Skin of body (tissue), 2 donors: ENCODE data around the gene SH2D2A. TPM values are rescaled to one million over a fixed set of nuclear protein-coding genes. Genes with fewer than 3 reads are reported as not detected.

Experiments
- DNase-seq: peaks from one replicate; lab custom pipeline; 2025; lab: John Stamatoyannopoulos, UW
- total RNA-seq: library from RNA; depleted of rRNA; stranded (reverse); fragments of >200 nt; gene quantifications from one replicate; pipeline ENCODE4 v1.2.3, GENCODE V29; 2014

SH2D2A gene
- total RNA-seq, 1 donor from 2014 or later, result 0.89 TPM

DNA sequence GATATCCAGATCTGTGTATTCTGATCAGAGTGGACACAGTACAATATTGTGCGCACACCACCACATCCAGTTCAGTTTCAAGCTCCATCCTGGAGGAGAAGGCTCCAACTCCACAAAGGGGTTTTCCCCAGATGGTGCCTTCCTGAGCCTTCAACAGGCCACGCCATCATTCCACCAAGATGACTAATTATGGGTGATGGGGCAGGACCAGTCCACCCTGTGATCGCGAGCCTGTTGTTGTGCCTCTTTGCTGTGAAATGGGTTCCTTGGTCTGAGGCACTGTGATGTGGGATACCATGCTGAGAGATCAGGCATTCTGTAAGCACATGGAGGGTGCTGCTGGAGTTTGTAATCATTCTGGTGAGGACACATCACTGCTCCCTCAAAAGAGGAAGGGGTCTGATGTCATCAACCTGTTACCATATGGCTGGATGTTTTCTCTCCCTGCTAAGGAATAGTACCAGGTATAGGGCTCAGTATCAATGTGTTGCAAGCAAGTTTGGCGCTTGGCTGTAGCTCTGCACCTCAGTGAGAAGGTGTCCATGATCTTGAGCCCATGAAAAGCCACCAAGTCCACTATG is 6.7 kb upstream of the SH2D2A start:
- DNase-seq, result no peak

DNA sequence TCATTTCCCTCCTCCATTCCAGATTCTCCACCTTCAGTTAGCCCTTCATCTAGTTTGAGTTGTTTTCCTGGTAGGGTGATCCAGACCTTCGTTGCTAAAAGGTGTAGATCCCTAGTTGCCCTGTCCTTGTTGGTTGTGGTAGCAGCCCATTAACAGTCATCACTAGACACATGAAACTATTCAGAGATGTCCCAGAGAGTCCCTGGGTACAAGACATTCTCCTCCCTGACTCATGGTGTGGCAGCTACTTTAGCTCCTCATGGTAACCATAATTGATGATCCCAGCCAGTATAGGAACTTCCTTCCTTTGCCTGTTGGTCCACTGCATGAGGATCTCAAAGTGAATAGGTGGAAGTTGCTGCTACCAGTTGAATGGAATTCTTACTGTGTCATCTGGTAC is 6.0 kb upstream of the SH2D2A start:
- DNase-seq, result no peak

DNA sequence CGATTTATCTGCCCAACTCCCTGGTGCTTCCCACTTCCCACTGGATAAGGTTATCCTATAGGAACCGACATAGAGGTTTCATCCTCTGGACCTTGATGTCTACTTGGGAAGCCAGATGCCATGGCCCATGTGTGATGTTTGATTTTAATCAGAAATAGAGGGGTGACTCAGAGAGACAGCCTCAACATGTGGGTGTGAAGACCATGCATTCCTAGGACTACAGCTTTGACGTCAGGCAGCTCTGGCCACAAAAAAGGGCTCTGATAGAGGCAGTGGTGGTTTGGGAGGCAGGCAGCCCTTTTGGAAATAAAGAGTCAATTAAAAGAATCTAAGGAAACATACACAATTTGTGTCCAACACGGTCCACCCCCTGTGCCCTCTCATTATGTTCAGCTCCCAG is 5.2 kb upstream of the SH2D2A start:
- no peak for DNase-seq

DNA sequence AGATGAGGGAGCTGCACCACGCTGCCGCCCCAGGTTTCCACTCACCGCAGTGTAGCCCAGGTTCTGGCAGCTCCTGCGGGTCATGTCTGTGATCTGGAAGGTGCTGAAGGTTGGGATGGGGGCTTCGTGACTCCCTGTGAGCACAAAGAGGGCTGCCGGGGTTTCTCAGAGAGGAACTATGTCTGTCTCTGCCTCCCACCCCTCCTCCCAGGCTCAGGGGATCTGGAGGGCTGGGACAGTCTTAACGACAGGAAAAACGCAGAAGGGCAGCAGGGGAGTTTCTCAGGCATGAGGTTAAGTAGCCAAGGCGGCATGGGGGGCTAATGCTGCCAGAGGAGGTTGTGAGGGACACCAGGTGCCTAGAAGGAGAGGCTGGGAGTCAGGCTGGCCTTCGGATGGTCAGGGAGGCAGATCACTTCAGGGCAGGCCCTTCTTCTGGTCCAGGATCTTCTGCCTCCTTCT is 656 bp downstream of the SH2D2A start:
- no peak for DNase-seq

DNA sequence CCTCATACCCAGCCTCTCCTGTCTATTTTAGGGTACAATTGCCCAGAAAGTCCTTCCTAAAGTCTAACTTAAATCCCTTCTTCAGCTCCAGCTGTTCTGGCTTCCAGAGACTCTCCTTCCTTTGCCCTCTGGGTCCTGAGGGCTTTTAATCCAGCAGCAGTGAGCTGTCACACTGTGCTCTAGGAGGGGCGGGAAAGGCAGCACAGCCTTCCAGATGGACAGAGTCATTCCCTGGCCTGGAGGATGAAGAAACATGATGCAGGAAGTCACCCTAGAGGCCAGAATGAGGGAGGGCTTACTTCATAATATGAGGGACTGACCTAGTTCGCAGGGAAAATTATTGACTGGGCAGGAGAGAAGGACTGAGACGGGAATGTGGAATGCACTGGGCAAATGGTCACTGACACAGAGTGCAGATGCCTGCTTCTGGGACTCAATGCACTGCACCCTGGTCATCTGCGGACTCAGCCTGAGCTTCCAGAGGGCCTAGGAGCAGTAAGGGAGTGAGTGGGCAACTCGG is 1.3 kb downstream of the SH2D2A start:
- DNase-seq, result peak; percentile 64

DNA sequence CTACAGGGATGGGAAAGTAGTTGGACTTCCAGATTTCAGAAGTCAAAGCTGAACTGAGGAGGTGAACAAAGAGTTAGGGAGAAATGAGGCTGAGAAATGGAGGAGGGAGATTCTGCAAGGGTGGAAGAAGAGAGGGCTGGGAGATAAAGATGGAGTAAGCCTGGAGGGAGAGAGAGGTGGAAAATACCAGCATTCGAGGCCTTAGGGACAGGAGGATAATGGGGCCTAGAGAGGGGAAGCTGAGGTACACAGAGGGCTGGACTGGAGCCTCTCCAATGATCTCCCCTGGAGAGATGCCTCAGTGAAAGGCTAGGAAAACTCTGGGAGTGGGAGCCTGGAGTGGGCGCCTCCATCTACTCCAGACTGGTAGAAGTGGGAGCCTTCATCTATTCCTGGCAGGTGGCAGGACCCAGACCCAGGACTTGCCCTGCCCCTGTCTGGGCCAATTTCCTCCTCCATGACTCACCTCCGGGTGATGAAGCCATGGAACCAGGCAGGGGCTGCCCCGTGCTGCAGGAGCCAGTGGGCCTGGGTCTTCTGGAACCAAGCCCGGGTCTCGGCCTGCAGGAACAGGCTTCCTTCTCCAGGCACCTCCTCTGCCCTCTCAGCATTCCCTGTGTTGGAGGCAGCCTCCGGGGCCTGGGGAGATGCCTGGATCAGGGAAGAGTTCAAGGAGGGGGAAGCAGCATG is 1.9 kb downstream of the SH2D2A start:
- no peak for DNase-seq

DNA sequence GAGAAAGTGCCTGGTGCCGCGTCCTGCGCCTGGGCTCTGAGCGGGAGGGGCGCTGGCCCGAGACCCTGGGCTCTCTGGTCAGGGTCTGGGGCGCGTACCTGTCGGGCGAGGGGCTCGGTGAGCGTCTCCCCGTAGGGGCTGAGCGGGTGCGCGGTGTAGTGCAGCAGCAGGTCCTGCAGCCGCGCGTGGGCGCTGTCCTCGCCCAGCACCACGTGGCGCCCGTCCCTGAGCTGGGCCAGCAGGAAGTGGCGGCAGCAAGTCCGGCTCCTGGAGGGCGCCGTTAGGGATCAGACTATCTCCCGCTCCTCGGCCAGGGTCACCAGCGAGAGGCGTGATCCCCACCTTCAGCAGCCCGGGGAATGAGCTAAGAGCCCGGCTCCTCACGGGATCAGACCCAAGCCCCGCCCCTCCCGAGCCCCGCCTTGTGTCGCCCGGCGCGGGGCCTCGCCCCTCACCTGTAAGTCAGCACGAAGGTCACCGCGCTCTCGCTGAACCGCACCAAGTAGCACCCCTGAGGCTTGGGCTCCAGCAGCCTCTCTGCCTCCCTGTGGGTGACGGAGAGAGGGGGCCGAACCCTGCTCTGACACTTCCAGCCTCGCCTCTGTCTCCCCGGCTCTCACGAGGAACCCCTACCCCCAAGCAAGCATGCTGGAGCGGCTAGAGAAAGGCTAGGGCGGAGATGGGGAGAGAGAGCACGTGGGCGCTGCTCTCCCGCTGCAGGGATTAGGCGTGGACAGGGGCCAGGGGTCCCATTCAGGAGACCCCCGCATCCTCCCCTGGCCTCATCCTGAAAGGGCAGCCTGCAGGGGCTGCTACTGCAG is 2.7 kb downstream of the SH2D2A start:
- DNase-seq, result no peak

DNA sequence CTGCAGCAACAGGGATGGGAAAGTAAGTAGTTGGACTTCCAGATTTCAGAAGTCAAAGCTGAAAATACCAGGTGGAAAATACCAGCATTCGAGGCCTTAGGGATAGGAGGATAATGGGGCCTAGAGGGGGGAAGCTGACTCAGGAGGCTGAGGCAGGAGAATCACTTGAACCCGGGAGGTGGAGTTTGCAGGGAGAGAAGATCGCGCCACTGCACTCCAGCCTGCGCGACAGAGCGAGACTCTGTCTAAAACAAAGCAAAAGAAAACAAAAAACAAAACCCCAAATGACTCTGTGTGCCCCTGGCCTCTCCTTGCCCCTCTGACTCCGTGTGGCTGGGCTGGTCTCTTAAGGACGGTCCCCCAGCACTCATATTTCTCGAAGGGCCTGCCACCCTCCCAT is 3.4 kb downstream of the SH2D2A start:
- no peak for DNase-seq

DNA sequence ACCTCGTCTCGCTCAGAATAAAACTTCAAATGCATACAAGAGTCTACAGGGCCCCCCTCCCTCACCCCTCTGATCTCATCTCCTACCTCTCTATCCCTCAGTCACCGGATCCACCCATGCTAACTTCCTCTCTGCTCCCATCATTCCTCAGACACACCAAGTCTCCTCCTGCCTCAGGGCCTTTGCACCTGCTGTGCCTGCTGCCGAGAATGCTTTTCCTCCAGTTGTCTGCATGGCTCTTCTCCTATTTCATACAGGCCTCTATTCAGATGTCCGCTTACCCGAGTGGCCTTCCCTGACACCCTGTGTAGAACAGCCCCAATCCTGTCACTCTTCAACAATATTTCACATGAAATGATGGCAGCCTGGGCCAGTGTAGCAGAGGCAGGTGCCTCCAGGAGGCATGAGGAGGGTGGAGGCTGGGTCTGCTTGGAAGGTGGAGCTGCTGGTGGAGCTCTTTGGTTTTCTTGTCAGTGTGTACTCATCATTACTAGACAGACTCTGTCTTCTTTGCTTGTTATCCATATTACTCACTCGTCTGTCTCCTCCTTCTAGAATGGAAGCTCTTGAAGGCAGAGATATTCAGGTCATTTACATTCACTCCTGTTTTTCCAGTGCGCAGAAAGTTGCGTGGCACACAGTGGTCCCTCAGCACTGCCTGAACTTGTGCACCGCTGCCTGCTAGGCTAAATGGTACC is 4.2 kb downstream of the SH2D2A start:
- DNase-seq, result no peak

DNA sequence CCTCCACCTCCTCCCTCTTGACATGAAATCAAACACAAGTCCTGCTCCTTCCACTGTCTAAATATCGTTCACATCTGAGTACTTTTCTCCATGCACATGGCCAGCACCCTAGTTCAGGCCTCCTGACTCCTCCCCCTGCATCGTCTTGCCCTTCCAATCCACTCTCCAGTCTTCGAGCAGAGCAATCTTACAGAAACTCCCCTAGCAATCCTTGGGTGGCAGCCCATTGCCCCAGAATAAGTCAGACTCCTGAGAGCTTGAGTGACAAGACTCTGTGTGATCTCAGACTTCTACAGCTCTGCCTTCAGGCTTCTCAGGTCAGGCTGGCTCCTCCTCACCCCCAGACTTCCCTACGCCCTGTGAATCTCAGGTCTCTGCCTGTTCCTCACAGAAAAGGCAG is 5.5 kb downstream of the SH2D2A start:
- DNase-seq, result no peak

DNA sequence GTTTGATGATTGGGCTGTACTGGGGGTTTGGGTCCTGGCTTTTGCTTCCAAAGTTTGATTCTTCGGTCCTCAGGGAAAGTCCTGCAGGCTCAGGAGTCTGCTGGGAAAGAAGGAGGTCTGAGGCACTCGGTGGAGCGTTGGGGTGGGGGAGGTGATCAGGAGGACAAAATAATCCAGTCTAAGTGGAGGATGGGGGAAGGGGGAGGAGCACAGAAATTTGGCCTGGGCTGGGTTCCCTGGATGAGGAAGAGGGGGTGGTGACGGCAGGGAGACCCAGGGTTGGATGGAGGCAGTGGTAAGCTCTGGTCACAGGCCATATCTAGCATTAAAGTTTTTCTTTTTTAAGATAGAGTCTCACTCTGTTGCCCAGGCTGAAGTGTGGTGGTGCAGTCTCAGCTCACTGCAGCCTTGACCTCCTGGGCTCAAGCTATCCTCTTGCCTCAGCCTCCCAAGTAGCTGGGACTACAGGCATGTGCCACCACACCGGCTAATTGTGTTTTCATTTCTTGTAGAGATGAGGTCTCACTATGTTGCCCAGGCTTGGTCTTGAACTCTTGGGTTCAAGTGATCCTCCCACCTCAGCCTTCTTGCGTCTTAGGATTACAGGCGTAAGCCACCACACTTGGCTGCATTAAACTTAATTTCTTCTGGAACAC is 6.8 kb downstream of the SH2D2A start:
- DNase-seq, result no peak

DNA sequence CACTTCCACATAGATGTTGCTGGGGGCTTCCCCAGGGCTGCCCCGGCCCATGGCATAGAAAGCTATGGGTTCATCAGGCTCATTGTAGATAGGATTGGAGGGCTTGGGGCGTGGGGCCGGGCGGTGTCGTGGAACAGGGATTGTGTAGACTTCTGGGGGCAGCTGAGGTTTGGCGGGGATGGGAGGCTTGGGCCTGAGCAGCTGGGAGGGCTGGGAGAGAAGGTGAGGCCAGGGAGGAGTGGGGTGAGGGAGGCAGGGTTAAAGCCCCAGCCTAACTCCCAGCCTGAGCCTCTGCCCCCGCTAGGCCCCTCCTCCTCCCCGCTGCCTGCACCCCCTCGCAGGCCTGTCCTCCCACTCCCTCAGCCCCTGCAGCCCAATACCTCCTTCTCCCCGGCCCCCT is 7.4 kb downstream of the SH2D2A start:
- DNase-seq, result no peak

DNA sequence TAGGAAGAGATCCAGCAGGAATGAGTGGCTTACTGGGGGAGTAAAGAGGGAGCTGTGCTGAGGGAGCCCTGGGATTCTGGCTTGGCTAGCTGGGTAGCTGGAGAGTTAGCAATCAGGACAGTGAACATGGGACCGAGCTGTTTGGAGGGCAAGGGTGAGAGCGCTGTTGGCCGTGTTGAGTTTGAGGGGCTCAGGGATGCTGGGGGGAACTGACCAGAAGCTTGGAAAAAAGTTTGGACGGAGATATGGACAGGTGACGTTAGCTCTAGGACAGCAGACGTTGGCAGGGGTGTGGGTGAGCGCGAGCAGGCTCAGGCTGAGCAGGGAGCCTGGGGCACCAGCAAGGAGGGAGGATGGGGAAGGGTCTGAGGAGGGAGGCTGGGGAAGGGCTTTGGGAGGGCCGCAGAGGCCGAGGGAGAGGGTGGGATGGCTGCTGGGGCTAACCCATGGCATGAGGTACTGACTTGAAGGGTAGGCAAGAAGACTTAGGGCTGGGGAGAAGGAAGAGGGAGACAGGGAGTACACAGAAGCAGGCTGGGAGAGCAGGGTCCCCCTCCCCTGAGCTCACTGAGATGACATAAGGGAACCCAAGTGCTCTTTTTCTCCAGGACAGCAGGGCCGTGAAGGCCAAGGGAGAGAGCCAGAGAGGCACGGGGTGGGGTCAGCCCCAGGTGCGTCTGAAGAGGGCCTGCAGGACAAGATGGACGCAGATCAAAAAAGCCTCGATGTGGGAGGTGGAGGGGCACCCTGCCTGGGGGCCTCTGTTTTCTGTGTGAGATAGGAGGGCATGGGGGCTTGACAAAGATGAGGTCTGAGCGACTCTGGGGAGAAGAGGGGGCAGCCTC is 8.2 kb downstream of the SH2D2A start:
- no peak for DNase-seq

DNA sequence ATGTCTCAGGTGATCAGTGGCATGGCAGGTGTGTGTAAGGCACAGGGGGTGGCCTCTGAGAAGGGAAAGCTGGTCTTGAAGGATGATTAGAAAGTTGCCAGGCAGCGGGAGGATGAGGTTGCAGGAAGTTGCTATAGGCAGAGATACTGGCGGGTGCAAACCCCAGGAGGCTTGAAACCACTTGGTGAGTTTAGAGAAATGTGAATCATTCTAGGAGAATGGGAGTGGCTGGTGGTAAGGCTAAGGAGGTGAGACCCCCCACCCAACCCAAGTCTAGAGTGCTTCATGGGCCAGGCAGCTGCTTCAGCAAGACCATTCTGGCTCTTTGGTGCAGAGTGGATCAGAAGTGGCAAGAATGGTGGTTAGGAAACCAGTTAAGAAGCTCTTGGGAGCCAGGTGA is 9.0 kb downstream of the SH2D2A start:
- DNase-seq, result no peak

DNA sequence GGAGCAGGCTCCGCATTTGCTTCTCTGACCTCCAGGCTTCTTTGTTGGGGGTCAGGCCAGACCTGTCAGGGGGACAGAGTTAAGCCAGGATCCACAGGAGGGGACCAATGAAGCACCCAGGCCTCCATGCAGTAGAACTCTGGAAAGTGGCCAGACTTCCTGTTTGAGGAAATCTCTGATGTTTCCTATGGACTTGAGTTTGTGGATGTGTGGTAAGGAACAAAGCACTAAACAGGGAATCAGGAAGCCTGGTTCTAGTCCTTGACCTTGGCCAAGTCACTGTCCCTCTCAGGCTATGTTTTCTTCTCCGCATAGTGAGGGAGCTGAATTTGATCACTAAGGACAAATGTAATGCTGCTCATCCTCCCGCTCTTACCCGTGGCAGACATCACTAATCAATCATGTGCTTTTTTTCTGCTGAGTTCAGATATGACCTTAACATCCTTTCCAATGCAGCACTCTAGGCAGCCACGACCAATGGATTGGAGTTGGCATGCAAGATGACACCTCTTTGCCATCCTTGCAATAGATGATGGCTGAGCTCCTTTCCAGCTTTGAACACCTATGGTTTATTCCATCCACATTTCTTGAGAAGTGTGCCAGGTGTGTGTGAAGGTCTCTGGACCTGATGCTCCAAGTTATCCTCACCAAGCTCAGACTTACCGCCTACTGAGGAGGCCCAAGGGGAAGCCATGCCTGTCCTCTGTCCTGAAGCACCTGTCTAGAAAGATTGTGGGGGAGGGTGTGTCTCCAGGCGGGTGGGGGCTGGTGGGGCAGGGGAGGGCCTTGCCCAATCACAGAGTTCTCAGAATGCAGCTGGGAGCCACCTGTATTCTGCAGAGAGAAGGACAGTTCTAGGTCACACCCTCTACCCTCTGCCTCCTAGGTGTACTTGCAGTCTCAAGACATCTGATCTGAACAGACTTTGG is 9.9 kb downstream of the SH2D2A start:
- DNase-seq, result no peak

DNA sequence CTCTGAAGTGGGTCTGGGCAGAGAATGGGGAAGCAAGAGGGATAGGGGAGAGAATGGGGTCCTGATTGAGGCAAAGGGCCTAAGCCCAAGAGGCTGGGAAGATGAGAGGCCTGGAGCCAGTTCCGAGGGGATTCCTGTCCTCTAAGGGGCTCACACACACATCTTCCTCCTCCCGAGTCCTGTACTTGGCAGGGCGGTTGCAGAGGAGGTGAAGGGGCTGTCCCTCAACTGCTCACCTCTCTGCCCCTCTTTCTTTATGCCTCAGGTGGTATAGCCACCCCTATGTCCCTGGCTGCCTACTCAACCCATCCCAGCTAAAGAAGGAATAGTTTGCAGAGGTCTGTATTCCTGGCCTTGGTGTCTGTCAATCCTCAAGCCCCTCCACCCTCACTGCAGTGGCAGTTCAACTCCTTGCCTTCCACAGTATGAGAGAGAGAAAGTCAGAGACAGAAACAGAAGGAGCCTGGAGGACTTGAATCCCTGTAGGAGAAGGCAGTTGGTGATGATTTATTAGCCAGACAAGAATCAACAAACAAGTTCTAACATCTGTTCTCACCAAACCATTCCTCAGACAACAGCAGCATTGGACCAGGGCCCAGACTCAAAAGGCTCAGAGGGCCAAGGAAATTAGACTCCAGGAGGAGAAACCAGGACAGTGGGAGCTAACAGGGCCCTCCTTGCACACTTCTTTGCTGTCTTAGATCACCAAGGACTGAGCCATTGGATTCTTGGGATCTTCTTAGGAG is 10.7 kb downstream of the SH2D2A start:
- DNase-seq, result peak; percentile 83

DNA sequence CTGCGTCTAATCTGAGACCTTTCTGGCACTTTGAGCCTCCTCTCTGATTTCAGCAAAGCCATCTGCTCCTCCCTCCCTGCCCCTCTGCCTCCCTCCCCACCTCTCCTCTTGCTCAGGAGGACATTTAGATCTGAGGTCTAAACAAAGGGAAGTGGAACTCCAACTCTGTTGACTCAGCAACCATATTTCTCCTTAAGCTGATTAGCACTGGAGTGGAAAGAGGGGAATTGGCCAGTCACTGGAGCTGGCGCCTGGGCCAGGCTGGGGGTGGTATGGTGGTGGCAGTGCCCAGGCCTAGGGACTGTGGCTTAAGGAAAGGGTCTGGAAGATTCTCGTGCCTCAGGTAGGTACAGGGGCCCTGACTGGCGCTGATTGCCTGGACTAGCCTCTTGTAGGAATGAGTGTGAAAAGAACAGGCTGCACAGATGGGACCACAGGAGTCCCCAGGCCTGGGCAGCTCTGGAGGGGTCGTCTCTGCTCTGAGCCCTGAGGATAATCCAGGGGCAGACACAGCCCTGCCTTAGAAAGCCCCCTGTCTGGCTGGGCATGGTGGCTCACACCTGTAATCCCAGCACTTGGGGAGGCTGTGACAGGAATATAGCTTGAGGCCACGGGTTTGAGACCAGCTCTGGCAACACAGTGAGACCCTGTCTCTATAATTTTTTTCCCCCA is 11.9 kb downstream of the SH2D2A start:
- no peak for DNase-seq

DNA sequence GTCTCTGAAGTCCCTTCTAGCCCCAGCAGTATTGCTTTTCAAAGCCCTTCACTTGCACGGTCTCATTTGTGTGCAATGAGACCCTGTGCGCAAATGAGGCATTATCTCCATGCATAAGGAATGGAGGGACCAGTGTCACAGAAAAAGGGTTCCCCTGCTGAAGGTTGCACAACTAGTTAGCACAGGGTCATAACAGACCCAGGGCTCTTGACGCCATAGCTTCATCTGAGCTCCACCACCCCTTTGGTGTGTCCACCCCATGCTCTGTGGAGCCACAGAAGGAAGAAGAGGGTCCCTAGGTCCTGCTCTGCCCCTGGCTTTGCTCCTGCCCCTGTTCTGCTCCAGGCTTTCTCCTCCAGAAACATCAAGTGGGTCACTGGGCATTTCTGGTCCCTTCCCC is 12.6 kb downstream of the SH2D2A start:
- DNase-seq, result no peak
